GM18873 (cell line): ENCODE results near the gene OTOP1.
"Not testable (repeated sequence)": the region's sequence is repeated elsewhere in the genome, so short reads cannot be mapped to it uniquely, and the experiment has no call there.

Experiments used
- ATAC-seq: cut with Tn5 transposase; IDR thresholded peaks from one replicate; pipeline ENCODE4 v1.9.1; 2021; ENCODE audit warnings: mild to moderate bottlenecking, moderate library complexity, moderate number of reproducible peaks; ENCODE audit not compliant: unreplicated experiment, low FRiP score

OTOP1 gene

DNA sequence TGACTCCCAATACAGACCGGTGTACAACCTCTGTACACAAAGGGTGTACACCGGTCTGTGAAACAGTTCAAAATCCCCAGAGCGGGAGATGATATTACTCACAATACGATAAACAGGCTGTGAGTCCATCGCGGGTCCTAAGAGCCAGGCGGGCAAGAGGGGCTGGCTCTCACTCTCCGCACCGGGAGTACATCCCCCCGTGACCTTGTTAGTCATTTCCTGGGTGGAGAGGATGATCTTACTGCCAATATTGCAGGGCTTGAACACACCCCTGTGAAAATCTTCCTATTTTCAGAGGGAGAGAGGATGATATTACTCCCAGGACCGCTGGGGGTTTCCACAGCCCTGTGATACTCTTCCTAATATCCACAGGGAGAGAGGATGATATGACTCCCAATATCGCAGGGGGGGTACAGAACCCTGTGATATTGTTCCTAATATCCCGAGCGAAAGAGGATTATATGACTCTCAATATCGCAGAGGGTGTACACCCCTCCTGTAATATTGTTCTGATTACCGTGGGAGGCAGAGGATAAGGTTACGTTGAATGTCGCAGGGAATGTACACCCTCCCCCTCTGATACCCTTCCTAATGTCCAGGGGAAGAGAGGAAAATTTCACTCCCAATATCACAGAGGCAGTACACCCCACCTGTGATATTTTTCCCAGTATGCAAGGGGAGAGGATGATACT, 60.9 kb downstream of the OTOP1 start:
- not testable (repeated sequence) for ATAC-seq

DNA sequence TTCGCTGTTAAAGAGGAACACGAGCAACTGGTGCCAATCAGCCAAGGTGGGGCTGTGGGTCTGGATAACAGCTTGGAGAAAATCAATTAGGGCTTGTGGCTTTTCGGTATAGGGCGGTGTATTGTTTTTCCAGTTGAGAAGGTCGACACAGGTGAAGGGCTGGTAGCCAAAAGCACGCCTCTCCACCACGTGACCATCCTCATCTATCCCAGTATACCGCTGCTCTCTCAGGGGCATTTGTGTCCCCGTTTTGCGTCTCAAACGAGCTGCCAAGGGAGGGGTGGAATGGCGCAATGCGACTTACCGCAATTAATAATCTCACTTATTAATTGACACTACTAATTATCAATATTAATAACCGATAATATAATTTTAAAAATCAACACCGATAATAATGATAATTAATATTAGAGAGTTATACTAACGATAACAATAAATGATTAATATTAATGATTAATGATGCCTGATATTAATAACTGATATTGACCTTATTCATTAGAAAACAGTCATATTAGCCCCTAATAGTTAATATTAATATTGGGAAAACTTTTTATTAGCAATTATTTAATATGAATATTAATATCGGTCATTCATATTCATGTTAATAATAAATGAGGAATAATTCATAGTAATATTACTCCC, 62.1 kb downstream of the OTOP1 start:
- ATAC-seq = not testable (repeated sequence)

DNA sequence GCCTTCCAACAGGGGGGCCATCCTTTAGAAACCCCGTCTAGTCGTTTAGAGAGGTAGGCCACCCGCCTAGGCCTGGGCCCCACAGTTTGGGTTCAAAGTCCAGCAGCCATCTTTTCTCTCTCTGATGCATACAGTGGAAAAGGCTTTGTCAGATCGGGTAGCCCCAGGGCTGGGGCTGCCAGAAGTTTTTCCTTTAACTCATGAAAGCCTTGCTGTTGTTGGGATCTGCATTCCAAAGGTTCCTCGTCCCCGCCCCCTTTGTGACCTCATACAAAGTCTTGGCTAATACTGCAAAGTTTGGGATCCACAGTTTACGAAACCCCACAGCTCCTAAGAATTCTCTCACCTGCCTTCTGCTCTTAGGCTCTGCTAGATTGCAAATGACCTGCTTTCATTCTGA, 64.5 kb downstream of the OTOP1 start:
- not testable (repeated sequence) for ATAC-seq

DNA sequence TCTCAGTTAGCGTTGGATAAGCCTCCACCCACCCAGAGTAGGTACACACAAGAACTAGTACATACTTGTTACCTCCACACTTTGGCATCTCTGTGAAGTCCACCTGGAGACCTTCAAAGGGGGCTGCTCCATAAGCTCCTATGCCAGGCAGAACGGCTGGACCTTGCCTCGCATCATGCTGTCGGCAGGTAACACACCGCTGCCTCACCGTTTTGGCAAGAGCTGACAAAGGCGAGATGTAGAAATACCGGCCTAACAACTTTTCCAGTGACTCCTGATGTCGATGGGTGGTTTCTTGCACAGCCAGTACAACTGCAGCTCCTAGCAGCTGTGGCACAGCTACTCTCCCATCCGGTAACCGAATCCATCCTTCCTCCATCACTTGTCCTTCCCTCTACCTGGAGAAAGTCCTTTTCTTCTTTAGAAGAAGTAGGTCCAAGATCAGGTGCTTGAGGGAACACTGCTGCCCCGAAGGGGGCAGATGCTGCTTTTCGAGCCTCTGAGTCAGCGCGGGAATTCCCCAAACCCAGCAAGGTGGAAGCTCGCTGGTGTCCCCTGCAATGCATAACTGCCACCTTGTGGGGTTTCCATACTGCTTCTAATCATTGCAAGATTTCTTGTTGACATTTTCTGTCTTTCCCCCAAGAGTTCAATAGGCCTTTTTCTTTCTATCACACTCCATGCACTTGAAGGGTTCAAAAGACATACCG, 65.6 kb downstream of the OTOP1 start:
- not testable (repeated sequence) for ATAC-seq

DNA sequence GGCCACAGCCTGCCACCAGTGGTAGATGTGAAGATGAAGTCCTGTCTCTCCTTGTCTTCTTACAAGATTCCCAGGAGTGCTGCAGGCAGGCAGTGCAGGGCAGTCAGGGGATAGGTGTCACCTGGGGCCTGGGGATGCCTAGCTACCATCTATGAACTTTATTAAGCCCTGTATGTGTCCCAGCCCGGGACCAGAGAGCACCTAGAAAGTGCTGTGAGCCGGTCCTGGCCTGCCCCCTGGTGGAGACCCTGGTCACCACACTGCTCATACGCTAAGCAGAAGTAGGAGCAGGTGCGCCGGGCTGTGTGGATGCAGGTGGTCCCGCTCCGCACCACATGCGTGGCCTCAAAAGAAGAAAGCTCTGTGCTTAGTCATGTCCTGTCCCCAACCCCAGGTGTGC, 81.1 kb downstream of the OTOP1 start:
- not testable (repeated sequence) for ATAC-seq

DNA sequence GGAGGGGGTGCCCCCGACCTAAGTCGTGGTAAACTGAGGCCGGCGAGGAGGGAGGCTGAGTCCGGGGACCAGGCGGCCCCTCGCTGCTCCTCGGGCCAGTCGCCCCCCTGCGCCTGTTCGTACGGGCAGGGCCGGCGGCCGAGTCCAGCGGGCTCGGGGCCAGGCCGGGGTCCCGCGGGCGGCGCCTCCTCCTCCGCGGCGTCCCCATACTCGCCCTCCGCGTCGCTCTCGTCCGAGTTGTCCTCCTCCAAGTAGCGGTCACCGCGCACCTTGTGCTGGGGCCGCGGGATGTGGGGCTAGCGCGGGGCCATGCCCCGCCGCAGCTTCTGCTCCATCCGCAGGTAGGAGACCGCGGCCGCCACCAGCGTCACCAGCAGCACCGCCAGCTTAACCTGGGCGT, 83.4 kb downstream of the OTOP1 start:
- ATAC-seq = not testable (repeated sequence)

DNA sequence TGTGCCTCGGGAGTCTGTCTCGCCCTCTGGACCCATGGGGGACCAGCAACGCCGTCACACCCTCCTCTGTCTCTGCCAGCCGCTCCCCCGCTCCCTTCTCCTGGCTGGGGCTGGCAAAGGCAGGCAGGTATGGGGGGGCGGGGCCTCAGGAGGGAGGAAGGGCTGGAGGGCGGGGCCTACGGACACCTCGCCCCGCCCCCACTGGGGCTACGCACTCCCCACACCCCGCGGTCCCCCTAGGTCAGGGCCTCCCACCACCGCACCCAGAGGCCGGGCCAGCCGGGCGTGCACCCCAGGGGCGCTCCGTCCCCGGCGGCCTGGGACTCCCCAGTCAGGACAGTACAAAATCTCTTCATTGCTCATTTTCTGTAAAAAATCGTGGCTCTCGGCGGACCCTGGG, 84.0 kb downstream of the OTOP1 start:
- ATAC-seq = not testable (repeated sequence)

DNA sequence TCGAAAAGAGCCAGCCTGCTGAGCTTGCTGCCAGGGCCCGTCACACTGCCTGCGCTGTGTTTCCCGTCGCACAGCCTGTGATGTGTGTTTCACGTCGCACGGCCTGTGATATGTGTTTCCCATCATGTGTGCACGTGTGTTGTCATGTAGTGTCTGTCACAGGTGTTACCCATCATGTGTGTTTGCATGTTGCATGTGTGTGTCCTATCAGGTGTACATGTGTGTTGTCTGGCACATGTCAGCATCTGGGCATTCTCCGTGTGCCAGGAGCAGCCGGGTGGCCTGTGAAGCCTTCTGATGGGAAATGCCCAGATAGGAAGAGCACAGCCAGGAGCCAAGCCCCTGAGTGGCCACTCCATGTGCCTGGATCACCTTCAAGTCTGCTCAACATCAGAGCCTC, 85.5 kb downstream of the OTOP1 start:
- ATAC-seq = not testable (repeated sequence)
